ENCODE data around the gene STAT6.

GRCh38 chr12:57091638-57092528 lies 19.3 kb downstream of the STAT6 start:
- no peak for TF ChIP-seq CTCF (IDR thresholded peaks at IDR 0.05)
- TF ChIP-seq POLR2AphosphoS5 (IDR thresholded peaks at IDR 0.05) = no peak
